ENCODE results near the gene LZIC. TPM values are rescaled to one million over a fixed set of nuclear protein-coding genes. Genes with fewer than 3 reads are reported as not detected.

The LZIC gene
- total RNA-seq, 2 donors from 2014 or later: 27.7 to 40.0 TPM

- H3K27ac Mint-ChIP-seq: peak overlapping the region; percentile 3
- Histone ChIP-seq H3K4me3 (ENCODE audit: low read length) (no peak overlapping the region), H3K27me3 (ENCODE audit: control insufficient read depth, insufficient read depth, low read length, poor library complexity, severe bottlenecking) (no peaks in the 10 kb centered on the region), H3K36me3 (ENCODE audit: control insufficient read depth, insufficient read depth, low read length) (no peaks in the 10 kb centered on the region), H3K27ac (ENCODE audit: low read depth, low read length) (peak overlapping the region; percentile 22), H3K4me1 (ENCODE audit: control insufficient read depth, insufficient read depth, low read length) (peaks cover 6% of the 10 kb centered on the region), H3K9ac (ENCODE audit: extremely low read depth, low read length, poor library complexity, severe bottlenecking) (no peak overlapping the region), H3K9me3 (ENCODE audit: control insufficient read depth, low read length) (no peaks in the 10 kb centered on the region)
- H3K9me3 Mint-ChIP-seq: no peaks in the 10 kb centered on the region
- peaks cover 24% of the 10 kb centered on the region for H3K4me1 Mint-ChIP-seq
- H3K36me3 Mint-ChIP-seq (ENCODE audit: low read depth): peaks cover 21% of the 10 kb centered on the region
- no peak for DNase-seq
- WGBS, 2 experiments (ENCODE audit: insufficient coverage in 1 of 2, insufficient read length in 1 of 2): 92% methylated on average over 8 to 12 of the region's 12 CpGs
- no peak for TF ChIP-seq CTCF (conservative IDR thresholded peaks at IDR 0.05)
- no peak overlapping the region for H3K4me3 Mint-ChIP-seq
- no peaks in the 10 kb centered on the region for H3K27me3 Mint-ChIP-seq (ENCODE audit: insufficient read depth)
These were observed 60.8 kb downstream of the LZIC start for GRCh38 chr1:9882296-9882944.

- DNase-seq: no peak
- Histone ChIP-seq H3K9me3 (ENCODE audit: control insufficient read depth, low read length) (no peaks in the 10 kb centered on the region), H3K27me3 (ENCODE audit: control insufficient read depth, insufficient read depth, low read length, poor library complexity, severe bottlenecking) (no peaks in the 10 kb centered on the region), H3K4me3 (ENCODE audit: low read length) (no peak overlapping the region), H3K27ac (ENCODE audit: low read depth, low read length) (no peak overlapping the region), H3K4me1 (ENCODE audit: control insufficient read depth, insufficient read depth, low read length) (peaks cover 6% of the 10 kb centered on the region), H3K36me3 (ENCODE audit: control insufficient read depth, insufficient read depth, low read length) (no peaks in the 10 kb centered on the region), H3K9ac (ENCODE audit: extremely low read depth, low read length, poor library complexity, severe bottlenecking) (no peak overlapping the region)
- 92 to 96% methylated on average over 1 to 2 of the region's 2 CpGs for WGBS, 2 experiments (ENCODE audit: insufficient coverage in 1 of 2, insufficient read length in 1 of 2)
- Mint-ChIP-seq H3K27me3 (ENCODE audit: insufficient read depth) (no peaks in the 10 kb centered on the region), H3K27ac (no peak overlapping the region), H3K4me3 (no peak overlapping the region), H3K36me3 (ENCODE audit: low read depth) (peaks cover 21% of the 10 kb centered on the region), H3K4me1 (peaks cover 24% of the 10 kb centered on the region), H3K9me3 (no peaks in the 10 kb centered on the region)
- TF ChIP-seq CTCF (conservative IDR thresholded peaks at IDR 0.05): no peak
These were observed 61.3 kb downstream of the LZIC start for GRCh38 chr1:9881838-9882249.

Small RNA genes within 50 kb of the gene (microRNA-seq; reads per million reads assigned to microRNA genes)
- not detected for gene MIR5697 (ENCODE audit: borderline microRNAs expressed)

Other genes with a start within 250 kb of the LZIC start
- gene CLSTN1, start 119.4 kb downstream of the LZIC start, total RNA-seq: 100 to 1,000 TPM in 1 of 2 donors, 10 to 100 TPM in 1; 96.6 to 116 TPM
- 10 to 100 TPM; 65.0 to 69.5 TPM for gene CTNNBIP1, start 33.1 kb downstream of the LZIC start, total RNA-seq
- gene NMNAT1, start 84 bp upstream of the LZIC start, total RNA-seq: 1 to 10 TPM; 5.4 to 7.9 TPM
- 1 to 10 TPM in 1 of 2 donors, under 1 TPM in 1; 0.77 to 2.6 TPM for gene RBP7, start 53.8 kb upstream of the LZIC start, total RNA-seq
- gene UBE4B, start 89.6 kb upstream of the LZIC start, total RNA-seq: 10 to 100 TPM; 62.7 to 73.3 TPM

All from endodermal cell (in vitro differentiated cells).